Activated T-cell treated with anti-CD3 and anti-CD28 coated beads, Interleukin-2, amount 50 U/mL, for 24 hours (primary cell): ENCODE results near the gene SIGLEC9.
A peak's percentile ranks its signal among the peaks of the same experiment; 100 is the strongest.
"Not testable (repeated sequence)": the region's sequence is repeated elsewhere in the genome, so short reads cannot be mapped to it uniquely, and the experiment has no call there.

ENCODE experiments used
- DNase-seq: peaks from one replicate; pipeline ENCODE4 v3.0.0-alpha.2; 2020
- H3K27ac Mint-ChIP-seq: 2 replicates; pipeline ENCODE4 v1.8.0; 2020; ENCODE audit warnings: mild to moderate bottlenecking, mixed read lengths
- H3K27me3 Mint-ChIP-seq: 2 replicates; pipeline ENCODE4 v1.8.0; 2020; ENCODE audit warnings: mixed read lengths
- H3K36me3 Mint-ChIP-seq: 2 replicates; pipeline ENCODE4 v1.8.0; 2020; ENCODE audit warnings: low read depth, mixed read lengths
- H3K4me1 Mint-ChIP-seq: 2 replicates; pipeline ENCODE4 v1.8.0; 2020; ENCODE audit warnings: low read depth, mixed read lengths
- H3K4me3 Mint-ChIP-seq: 2 replicates; pipeline ENCODE4 v1.8.0; 2020; ENCODE audit warnings: mild to moderate bottlenecking, moderate library complexity, mixed read lengths
- H3K9me3 Mint-ChIP-seq: 2 replicates; pipeline ENCODE4 v1.8.0; 2020; ENCODE audit warnings: mixed read lengths

The SIGLEC9 gene

DNA sequence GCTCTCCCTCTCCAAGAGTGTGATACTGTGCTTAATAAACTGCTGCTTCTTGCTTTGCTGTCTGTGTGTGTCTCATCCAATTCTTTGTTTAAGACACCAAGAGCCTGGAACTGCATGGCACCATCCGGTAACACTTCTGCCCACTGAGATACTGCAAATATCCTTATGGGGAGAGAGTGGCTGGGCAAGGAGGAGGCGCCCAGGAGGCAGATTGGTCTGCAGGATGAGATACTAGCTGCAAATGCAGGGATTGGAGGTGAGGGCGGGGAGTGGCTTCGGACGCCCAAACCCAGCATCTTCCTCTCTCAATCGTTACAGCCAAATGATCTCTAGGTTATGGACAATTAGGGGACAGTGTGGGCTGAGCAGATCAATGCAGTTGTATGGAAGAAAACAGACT lies 15.7 kb downstream of the SIGLEC9 start:
- Mint-ChIP-seq H3K9me3 (peaks cover under 1% of the 10 kb centered on the region), H3K27ac (no peak overlapping the region), H3K4me3 (no peak overlapping the region), H3K36me3 (peaks cover 2% of the 10 kb centered on the region), H3K27me3 (no peaks in the 10 kb centered on the region), H3K4me1 (peaks cover 29% of the 10 kb centered on the region)
- DNase-seq, result no peak

- no peak for DNase-seq
- no peaks in the 10 kb centered on the region for H3K9me3 Mint-ChIP-seq
- H3K4me1 Mint-ChIP-seq, result peaks cover 25% of the 10 kb centered on the region
- H3K4me3 Mint-ChIP-seq, result no peak overlapping the region
- no peaks in the 10 kb centered on the region for H3K27me3 Mint-ChIP-seq
- no peak overlapping the region for H3K27ac Mint-ChIP-seq
- no peaks in the 10 kb centered on the region for H3K36me3 Mint-ChIP-seq
Observed at GRCh38 chr19:51141181-51141580, 16.5 kb downstream of the SIGLEC9 start.

- Mint-ChIP-seq H3K27ac (no peak within 1 kb of the TSS), H3K27me3 (no peaks in the 10 kb centered on the region), H3K4me3 (no peak within 1 kb of the TSS), H3K4me1 (peaks cover 16% of the 10 kb centered on the region), H3K9me3 (no peaks in the 10 kb centered on the region), H3K36me3 (no peaks in the 10 kb centered on the region)
- no peak for DNase-seq
Observed at GRCh38 chr19:51142119-51142518, 17.4 kb downstream of the SIGLEC9 start, which contains the start of gene SIGLEC7. TSS of gene SIGLEC7 (plus strand) at chr19:51142301. CDS start at chr19:51142370, 69 bp downstream.

GRCh38 chr19:51142809-51143475 lies 18.2 kb downstream of the SIGLEC9 start:
- H3K9me3 Mint-ChIP-seq, H3K4me1 Mint-ChIP-seq, H3K36me3 Mint-ChIP-seq, H3K27ac Mint-ChIP-seq, H3K27me3 Mint-ChIP-seq, DNase-seq, H3K4me3 Mint-ChIP-seq: not testable (repeated sequence)

- Mint-ChIP-seq H3K36me3 (no peaks in the 10 kb centered on the region), H3K9me3 (no peaks in the 10 kb centered on the region), H3K27me3 (no peaks in the 10 kb centered on the region), H3K4me3 (no peak overlapping the region), H3K4me1 (peaks cover 8% of the 10 kb centered on the region), H3K27ac (no peak overlapping the region)
- DNase-seq, result no peak
Observed at GRCh38 chr19:51143486-51143885, 18.8 kb downstream of the SIGLEC9 start.

DNA sequence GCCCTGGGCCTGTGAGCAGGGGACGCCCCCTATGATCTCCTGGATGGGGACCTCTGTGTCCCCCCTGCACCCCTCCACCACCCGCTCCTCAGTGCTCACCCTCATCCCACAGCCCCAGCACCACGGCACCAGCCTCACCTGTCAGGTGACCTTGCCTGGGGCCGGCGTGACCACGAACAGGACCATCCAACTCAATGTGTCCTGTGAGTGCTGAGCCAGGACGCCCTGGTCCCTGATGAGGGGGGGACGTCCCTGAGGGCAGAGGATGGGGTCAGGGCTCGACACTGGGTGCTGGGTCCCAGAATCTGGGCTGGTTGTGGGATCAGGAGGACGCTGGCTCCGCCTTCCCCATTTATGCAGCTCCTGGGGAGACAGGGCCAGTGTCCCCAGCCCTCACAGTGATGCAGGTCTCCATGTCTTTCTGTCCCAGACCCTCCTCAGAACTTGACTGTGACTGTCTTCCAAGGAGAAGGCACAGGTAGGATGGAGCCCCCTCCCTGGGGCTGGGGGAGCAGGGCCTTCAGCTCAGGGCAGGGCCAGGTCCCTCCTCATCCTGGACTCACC lies 19.9 kb downstream of the SIGLEC9 start:
- Mint-ChIP-seq H3K36me3 (no peaks in the 10 kb centered on the region), H3K4me3 (no peak overlapping the region), H3K27ac (no peak overlapping the region), H3K9me3 (no peaks in the 10 kb centered on the region), H3K4me1 (peaks cover 8% of the 10 kb centered on the region), H3K27me3 (no peaks in the 10 kb centered on the region)
- DNase-seq, result no peak

- no peak for DNase-seq
- H3K27ac Mint-ChIP-seq, result no peak overlapping the region
- H3K36me3 Mint-ChIP-seq, result no peaks in the 10 kb centered on the region
- no peaks in the 10 kb centered on the region for H3K9me3 Mint-ChIP-seq
- peaks cover 8% of the 10 kb centered on the region for H3K4me1 Mint-ChIP-seq
- H3K27me3 Mint-ChIP-seq, result no peaks in the 10 kb centered on the region
- H3K4me3 Mint-ChIP-seq, result no peak overlapping the region
Observed at GRCh38 chr19:51145916-51146493, 21.3 kb downstream of the SIGLEC9 start.

DNA sequence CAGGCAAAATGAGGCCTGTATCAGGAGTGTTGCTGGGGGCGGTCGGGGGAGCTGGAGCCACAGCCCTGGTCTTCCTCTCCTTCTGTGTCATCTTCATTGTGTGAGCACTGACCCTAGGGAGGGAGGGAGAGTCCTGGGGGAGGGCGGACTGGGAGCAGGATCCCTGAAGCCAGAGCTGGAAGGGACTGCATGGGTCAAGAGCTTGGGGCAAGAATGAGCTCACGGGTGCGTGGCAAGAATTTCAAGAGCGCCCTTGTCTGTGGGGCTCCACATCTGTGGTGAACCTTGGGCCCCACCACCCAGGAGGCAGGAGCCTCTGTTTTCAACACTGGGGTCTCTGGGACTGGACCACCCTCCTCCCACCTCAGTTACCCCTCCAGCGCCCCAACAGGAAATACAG lies 22.0 kb downstream of the SIGLEC9 start:
- Mint-ChIP-seq H3K27me3 (no peaks in the 10 kb centered on the region), H3K4me1 (peaks cover 8% of the 10 kb centered on the region), H3K36me3 (no peaks in the 10 kb centered on the region), H3K27ac (no peak overlapping the region), H3K9me3 (no peaks in the 10 kb centered on the region), H3K4me3 (no peak overlapping the region)
- no peak for DNase-seq

- Mint-ChIP-seq H3K27me3 (no peaks in the 10 kb centered on the region), H3K4me1 (peaks cover 2% of the 10 kb centered on the region), H3K9me3 (no peaks in the 10 kb centered on the region), H3K4me3 (no peak overlapping the region), H3K27ac (no peak overlapping the region), H3K36me3 (no peaks in the 10 kb centered on the region)
- no peak for DNase-seq
Observed at GRCh38 chr19:51147663-51148062, 23.0 kb downstream of the SIGLEC9 start.

GRCh38 chr19:51148580-51148979 lies 23.9 kb downstream of the SIGLEC9 start:
- no peaks in the 10 kb centered on the region for H3K27me3 Mint-ChIP-seq
- H3K9me3 Mint-ChIP-seq, result no peaks in the 10 kb centered on the region
- H3K4me1 Mint-ChIP-seq, result peaks cover 2% of the 10 kb centered on the region
- DNase-seq, result no peak
- H3K4me3 Mint-ChIP-seq, result no peak overlapping the region
- no peaks in the 10 kb centered on the region for H3K36me3 Mint-ChIP-seq
- no peak overlapping the region for H3K27ac Mint-ChIP-seq

GRCh38 chr19:51150627-51151026 lies 25.9 kb downstream of the SIGLEC9 start:
- Mint-ChIP-seq H3K27me3 (peaks cover 3% of the 10 kb centered on the region), H3K27ac (no peak overlapping the region), H3K4me3 (no peak overlapping the region), H3K4me1 (peaks cover 2% of the 10 kb centered on the region), H3K9me3 (no peaks in the 10 kb centered on the region), H3K36me3 (no peaks in the 10 kb centered on the region)
- no peak for DNase-seq

DNA sequence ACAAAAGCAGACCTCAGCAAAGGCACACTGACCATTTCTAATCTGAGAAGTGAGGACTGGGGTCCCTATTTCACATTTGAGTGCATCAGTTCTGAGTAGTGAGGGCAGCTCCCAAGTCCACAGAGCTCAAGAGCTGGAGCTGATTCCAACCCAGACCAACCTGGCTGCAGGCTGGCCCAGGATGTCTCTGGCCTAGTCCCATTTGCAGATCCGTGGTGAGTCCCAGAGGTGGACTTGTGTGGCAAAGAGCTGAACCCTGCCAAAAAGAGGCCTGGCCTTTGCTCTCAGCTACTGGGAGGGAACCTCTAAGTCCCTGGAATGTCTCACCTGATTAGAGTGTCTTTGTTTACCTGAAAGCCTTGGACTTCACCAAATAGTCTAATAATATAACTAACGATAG lies 32.0 kb downstream of the SIGLEC9 start:
- H3K36me3 Mint-ChIP-seq, result no peaks in the 10 kb centered on the region
- peaks cover 3% of the 10 kb centered on the region for H3K27me3 Mint-ChIP-seq
- no peaks in the 10 kb centered on the region for H3K9me3 Mint-ChIP-seq
- DNase-seq, result no peak
- peaks cover 10% of the 10 kb centered on the region for H3K4me1 Mint-ChIP-seq
- no peak overlapping the region for H3K27ac Mint-ChIP-seq
- H3K4me3 Mint-ChIP-seq, result no peak overlapping the region

GRCh38 chr19:51157265-51157664 lies 32.6 kb downstream of the SIGLEC9 start:
- H3K27me3 Mint-ChIP-seq, result peaks cover 3% of the 10 kb centered on the region
- H3K9me3 Mint-ChIP-seq, result no peaks in the 10 kb centered on the region
- no peak overlapping the region for H3K27ac Mint-ChIP-seq
- no peak for DNase-seq
- H3K4me3 Mint-ChIP-seq, result no peak overlapping the region
- no peaks in the 10 kb centered on the region for H3K36me3 Mint-ChIP-seq
- peaks cover 10% of the 10 kb centered on the region for H3K4me1 Mint-ChIP-seq

DNA sequence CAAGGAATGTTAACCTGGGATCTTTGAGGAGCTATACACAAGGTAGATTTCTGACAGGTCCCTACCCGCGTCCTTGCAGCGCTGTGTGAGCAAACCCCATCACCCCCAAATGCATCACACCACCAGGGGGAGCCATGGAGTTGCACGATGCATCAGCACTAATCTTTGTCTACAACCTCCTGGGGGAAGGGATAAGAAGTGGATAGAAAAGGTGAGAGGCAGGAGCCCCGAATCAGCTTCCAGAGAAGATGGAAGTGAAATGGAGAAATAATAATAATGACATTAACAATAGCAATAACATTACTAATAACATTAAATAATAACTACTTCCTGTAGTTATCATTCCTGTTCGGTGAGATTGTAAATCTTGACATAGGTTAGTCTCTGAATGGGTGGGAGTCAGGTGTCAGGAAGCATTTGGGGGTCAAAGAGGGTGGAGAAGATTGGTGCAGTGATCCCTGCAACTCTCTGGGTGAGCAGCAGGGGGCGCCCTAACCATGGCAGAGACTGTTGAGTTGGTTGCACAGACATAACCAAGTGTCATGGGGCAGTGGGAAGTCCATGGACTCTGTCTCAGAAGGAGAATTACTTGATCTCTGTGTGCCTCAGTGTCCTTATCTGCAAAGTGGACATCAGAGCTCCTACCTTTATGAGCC lies 33.9 kb downstream of the SIGLEC9 start:
- H3K4me3 Mint-ChIP-seq, result no peak overlapping the region

GRCh38 chr19:51159656-51160055 lies 35.0 kb downstream of the SIGLEC9 start:
- H3K4me3 Mint-ChIP-seq, result no peak overlapping the region
- no peak overlapping the region for H3K27ac Mint-ChIP-seq
- no peaks in the 10 kb centered on the region for H3K9me3 Mint-ChIP-seq
- H3K36me3 Mint-ChIP-seq, result no peaks in the 10 kb centered on the region
- peaks cover 3% of the 10 kb centered on the region for H3K27me3 Mint-ChIP-seq
- H3K4me1 Mint-ChIP-seq, result peaks cover 10% of the 10 kb centered on the region
- DNase-seq, result no peak

More for the DNA sequence above, 33.9 kb downstream of the SIGLEC9 start:
- Mint-ChIP-seq H3K36me3 (no peaks in the 10 kb centered on the region), H3K27me3 (peaks cover 3% of the 10 kb centered on the region), H3K4me1 (peaks cover 10% of the 10 kb centered on the region), H3K27ac (no peak overlapping the region), H3K9me3 (no peaks in the 10 kb centered on the region)
- DNase-seq, result peak; percentile 83
